ENCODE results near the gene TEP1.
"Not testable (repeated sequence)": the region's sequence is repeated elsewhere in the genome, so short reads cannot be mapped to it uniquely, and the experiment has no call there.

DNA sequence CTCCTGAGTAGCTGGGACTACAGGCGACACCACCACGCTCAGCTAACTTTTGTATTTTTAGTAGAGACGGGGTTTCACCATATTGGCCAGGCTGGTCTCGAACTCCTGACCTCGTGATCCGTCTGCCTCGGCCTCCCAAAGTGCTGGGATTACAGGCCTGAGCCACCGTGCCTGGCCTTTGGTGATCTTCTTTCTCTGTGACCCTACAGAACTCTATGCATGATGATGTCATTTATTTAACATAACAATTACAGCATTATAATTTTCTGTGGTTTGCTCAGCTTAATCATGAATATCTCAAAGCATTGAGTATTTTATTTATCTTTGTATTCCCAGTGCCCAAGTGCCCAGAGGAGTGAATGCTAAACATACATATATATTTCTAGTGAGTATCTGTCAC, 39.5 kb upstream of the TEP1 start:
- TF ChIP-seq, protein P1, sequence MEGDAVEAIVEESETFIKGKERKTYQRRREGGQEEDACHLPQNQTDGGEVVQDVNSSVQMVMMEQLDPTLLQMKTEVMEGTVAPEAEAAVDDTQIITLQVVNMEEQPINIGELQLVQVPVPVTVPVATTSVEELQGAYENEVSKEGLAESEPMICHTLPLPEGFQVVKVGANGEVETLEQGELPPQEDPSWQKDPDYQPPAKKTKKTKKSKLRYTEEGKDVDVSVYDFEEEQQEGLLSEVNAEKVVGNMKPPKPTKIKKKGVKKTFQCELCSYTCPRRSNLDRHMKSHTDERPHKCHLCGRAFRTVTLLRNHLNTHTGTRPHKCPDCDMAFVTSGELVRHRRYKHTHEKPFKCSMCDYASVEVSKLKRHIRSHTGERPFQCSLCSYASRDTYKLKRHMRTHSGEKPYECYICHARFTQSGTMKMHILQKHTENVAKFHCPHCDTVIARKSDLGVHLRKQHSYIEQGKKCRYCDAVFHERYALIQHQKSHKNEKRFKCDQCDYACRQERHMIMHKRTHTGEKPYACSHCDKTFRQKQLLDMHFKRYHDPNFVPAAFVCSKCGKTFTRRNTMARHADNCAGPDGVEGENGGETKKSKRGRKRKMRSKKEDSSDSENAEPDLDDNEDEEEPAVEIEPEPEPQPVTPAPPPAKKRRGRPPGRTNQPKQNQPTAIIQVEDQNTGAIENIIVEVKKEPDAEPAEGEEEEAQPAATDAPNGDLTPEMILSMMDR (IDR thresholded peaks at IDR 0.05): not testable (repeated sequence)
- not testable (repeated sequence) for TF ChIP-seq ZFX (IDR thresholded peaks at IDR 0.05; ENCODE audit: borderline replicate concordance)
